Peyer's patch (tissue), 4 donors: ENCODE measurements around the gene H6PD. TPM values are rescaled to one million over a fixed set of nuclear protein-coding genes. Genes with fewer than 3 reads are reported as not detected.

Experiments
- DNase-seq, 3 donors: peaks; one replicate each; pipeline ENCODE4 v3.0.0-alpha.2; 2017 to 2019
- H3K27ac ChIP-seq, 4 donors: fragments of 200-600 bp; sonication (generic); one replicate each; pipeline ENCODE4 v1.5.1; 2016 to 2019
- H3K27me3 ChIP-seq, 2 donors: fragments of 200-600 bp; sonication (generic); one replicate each; pipeline ENCODE4 v1.5.1; 2019
- H3K36me3 ChIP-seq, 3 donors: fragments of 200-600 bp; sonication (generic); one replicate each; pipeline ENCODE4 v1.5.1; 2016 to 2019
- H3K4me1 ChIP-seq, 4 donors: fragments of 200-600 bp; sonication (generic); one replicate each; pipeline ENCODE4 v1.5.1; 2016 to 2019
- H3K4me3 ChIP-seq, 4 donors: fragments of 200-600 bp; sonication (generic); 1 replicate in 3 of 4; 2 replicates in 1 of 4; pipeline ENCODE4 v1.5.1; 2016 to 2019; ENCODE audit warnings: mild to moderate bottlenecking in 1 of 4
- H3K9me3 ChIP-seq, 4 donors: fragments of 200-600 bp; sonication (generic); one replicate each; pipeline ENCODE4 v1.5.1; 2016 to 2019; ENCODE audit warnings: mild to moderate bottlenecking in 1 of 4
- POLR2A ChIP-seq, 2 donors: fragments of 450-650 bp; IDR thresholded peaks; one replicate each; pipeline ENCODE4 v1.5.1; 2017; ENCODE audit warnings: antibody characterized with exemption in 2 of 2, mild to moderate bottlenecking in 2 of 2, moderate library complexity in 2 of 2
- total RNA-seq, 4 donors: library from RNA; depleted of rRNA; stranded (reverse); fragments of >200 nt; gene quantifications; one replicate each; pipeline ENCODE4 v1.1.0, GENCODE V29; 2016
- TF ChIP-seq, protein P1 (sequence below), 6 experiments: fragments of 450-650 bp in 4 of 6; fragments of 200-600 bp in 2 of 6; sonication (generic) in 1 of 6; IDR thresholded peaks; one replicate each; pipeline ENCODE4 v1.5.1; 2017 to 2019; ENCODE audit warnings: antibody characterized with exemption in 6 of 6, mild to moderate bottlenecking in 3 of 6, moderate library complexity in 1 of 6

H6PD gene
- total RNA-seq, 4 donors from 2014 or later: 23.1 to 72.9 (median 37.2) TPM

DNA sequence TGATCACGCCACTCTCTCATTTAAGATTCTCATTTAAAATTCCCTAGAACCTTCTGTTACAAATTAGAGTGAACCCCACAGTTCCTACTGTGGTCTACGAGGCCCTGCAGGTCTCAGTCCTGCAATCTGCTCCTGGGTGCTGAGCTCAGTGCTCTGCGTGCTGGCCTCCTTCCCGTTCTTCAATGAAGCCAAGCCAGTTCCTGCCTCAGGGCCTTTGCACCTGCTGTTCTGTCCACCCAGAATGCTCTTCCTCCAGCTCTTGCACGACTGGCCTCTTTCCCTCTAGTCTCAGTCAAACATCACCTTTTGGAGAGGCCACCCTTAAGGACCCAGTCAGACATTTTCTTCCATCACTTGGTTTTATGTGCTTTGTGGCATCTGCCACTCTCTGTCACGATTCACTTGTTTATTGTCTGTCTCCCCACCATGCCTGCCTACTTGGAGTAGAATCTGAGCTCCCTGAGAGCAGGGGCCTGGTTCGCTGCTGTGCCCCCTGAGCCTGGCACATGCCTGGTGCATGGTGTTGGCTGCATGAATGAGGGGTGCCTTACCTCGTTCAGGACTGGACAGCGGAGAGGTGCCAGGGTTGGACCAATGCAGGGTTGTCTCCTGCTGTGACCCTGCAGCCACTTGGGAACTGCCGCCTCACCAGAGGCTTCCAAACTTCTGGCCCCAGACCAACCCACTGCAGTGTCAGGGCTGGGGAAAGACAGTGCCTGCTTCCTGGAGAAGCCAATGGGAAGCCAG lies 9.7 kb upstream of the H6PD start:
- no peak overlapping the region for H3K4me3 ChIP-seq
- DNase-seq: no peak
- no peaks in the 10 kb centered on the region for H3K9me3 ChIP-seq
- H3K27me3 ChIP-seq: no peaks in the 10 kb centered on the region
- no peaks in the 10 kb centered on the region for H3K4me1 ChIP-seq
- no peaks in the 10 kb centered on the region for H3K36me3 ChIP-seq
- H3K27ac ChIP-seq: no peak overlapping the region
- TF ChIP-seq, protein P1, sequence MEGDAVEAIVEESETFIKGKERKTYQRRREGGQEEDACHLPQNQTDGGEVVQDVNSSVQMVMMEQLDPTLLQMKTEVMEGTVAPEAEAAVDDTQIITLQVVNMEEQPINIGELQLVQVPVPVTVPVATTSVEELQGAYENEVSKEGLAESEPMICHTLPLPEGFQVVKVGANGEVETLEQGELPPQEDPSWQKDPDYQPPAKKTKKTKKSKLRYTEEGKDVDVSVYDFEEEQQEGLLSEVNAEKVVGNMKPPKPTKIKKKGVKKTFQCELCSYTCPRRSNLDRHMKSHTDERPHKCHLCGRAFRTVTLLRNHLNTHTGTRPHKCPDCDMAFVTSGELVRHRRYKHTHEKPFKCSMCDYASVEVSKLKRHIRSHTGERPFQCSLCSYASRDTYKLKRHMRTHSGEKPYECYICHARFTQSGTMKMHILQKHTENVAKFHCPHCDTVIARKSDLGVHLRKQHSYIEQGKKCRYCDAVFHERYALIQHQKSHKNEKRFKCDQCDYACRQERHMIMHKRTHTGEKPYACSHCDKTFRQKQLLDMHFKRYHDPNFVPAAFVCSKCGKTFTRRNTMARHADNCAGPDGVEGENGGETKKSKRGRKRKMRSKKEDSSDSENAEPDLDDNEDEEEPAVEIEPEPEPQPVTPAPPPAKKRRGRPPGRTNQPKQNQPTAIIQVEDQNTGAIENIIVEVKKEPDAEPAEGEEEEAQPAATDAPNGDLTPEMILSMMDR (IDR thresholded peaks at IDR 0.05): no peak
- no peak for TF ChIP-seq POLR2A (IDR thresholded peaks at IDR 0.05)

DNA sequence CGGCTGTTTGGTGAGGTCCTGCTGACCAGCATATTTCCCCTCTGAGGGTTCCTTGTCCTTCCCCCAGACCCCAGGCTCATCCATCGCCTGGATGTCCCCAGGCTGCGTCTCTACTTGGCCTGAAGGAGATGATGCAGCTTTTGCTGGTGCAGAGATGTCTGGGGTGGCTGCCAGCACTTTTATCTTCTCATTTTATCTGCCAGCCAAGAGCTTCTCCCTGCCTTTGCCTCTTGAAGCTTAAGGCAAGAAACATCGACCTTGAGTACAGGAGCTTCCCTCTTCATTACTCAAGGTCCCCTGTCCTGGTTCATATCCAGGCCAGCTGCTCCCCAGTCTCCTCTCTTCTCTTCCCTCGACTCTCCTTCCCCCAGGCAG lies 9.2 kb upstream of the H6PD start:
- no peak for DNase-seq
- no peak overlapping the region for H3K4me3 ChIP-seq
- H3K9me3 ChIP-seq: no peaks in the 10 kb centered on the region
- H3K27ac ChIP-seq: no peak overlapping the region
- H3K36me3 ChIP-seq: no peaks in the 10 kb centered on the region
- no peaks in the 10 kb centered on the region for H3K27me3 ChIP-seq
- no peaks in the 10 kb centered on the region for H3K4me1 ChIP-seq
- TF ChIP-seq POLR2A (IDR thresholded peaks at IDR 0.05): no peak

DNA sequence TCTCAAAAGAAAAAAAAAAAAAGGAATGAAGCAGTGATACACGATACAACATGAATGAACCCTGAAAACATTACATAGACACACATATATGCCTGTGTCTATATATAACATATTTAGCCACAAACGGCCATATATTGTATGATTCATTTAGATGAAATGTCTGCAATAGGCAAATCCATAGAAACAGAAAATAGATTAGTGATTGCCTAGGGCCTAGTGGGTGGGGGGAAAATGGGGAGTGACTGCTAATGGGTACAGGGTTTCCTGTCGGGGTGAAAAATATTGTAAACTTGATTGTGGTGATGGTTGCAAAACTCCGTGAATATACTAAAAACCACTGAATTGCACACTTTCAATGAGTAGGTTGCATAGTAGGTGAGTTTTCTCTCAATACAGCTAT lies 6.0 kb upstream of the H6PD start:
- H3K4me3 ChIP-seq: no peak overlapping the region
- no peak for DNase-seq
- no peak overlapping the region for H3K27ac ChIP-seq
- TF ChIP-seq, protein P1 (IDR thresholded peaks at IDR 0.05): no peak
- no peak for TF ChIP-seq POLR2A (IDR thresholded peaks at IDR 0.05)
- no peaks in the 10 kb centered on the region for H3K9me3 ChIP-seq
- no peaks in the 10 kb centered on the region for H3K36me3 ChIP-seq
- H3K4me1 ChIP-seq: no peaks in the 10 kb centered on the region
- H3K27me3 ChIP-seq: no peaks in the 10 kb centered on the region

DNA sequence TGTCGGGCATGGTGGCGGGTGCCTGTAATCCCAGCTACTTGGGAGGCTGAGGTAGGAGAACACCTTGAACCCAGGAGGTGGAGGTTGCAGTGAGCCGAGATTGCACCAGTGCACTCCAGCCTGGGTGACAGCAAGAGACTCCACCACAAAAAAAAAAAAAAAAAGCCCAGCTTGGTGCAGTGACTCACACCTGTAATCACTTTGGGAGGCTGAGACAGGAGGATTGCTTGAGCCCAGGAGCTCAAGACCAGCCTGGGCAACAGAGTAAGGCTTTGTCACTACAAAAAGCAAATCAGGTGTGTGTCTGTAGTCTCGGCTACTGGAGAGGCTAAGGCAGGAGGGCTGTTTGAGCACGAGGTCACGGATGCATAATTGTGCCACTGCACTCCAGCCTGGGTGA lies 5.0 kb upstream of the H6PD start:
- no peak for DNase-seq
- no peaks in the 10 kb centered on the region for H3K9me3 ChIP-seq
- no peak overlapping the region for H3K4me3 ChIP-seq
- H3K36me3 ChIP-seq: no peaks in the 10 kb centered on the region
- H3K27me3 ChIP-seq: no peaks in the 10 kb centered on the region
- H3K27ac ChIP-seq: no peak overlapping the region
- H3K4me1 ChIP-seq: no peaks in the 10 kb centered on the region
- TF ChIP-seq POLR2A (IDR thresholded peaks at IDR 0.05): no peak
- TF ChIP-seq, protein P1 (IDR thresholded peaks at IDR 0.05): no peak

DNA sequence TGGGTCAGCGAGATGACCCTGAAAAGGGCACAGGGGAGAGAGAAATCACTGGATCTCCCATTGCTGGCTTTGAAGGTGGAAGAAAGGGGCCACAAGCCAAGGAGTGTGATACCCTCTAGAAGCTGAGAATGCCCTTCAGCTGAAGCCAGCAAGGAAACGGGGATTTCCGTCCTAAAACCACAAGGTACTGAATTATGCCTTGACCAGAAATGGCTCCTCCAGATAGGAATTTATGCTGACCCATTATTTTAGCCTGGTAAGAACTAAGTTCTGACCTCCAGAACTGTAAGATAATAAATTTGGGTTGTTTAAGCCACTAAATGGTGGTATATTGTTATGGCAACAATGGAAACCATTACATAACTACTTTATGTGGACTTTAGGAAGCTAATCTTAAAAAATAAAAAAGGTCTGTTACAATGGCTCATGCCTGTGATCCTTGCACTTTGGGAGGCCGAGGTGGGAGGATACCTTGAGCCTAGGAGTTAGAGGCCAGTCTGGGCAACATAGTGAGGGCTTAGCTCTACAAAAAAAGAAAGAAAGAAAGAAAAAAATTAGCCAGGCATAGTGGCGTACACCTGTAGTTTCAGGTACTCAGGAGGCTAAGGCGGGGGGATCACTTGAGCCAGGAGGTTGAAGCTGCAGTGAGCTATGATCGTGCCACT lies 3.6 kb upstream of the H6PD start:
- H3K36me3 ChIP-seq: no peaks in the 10 kb centered on the region
- DNase-seq: no peak
- no peaks in the 10 kb centered on the region for H3K9me3 ChIP-seq
- TF ChIP-seq POLR2A (IDR thresholded peaks at IDR 0.05): no peak
- TF ChIP-seq, protein P1 (IDR thresholded peaks at IDR 0.05): no peak
- H3K27me3 ChIP-seq: no peaks in the 10 kb centered on the region
- H3K4me1 ChIP-seq: peaks cover 0 to 8% (median 6%) of the 10 kb centered on the region in 4 donors
- H3K4me3 ChIP-seq: no peak overlapping the region
- H3K27ac ChIP-seq: no peak overlapping the region

DNA sequence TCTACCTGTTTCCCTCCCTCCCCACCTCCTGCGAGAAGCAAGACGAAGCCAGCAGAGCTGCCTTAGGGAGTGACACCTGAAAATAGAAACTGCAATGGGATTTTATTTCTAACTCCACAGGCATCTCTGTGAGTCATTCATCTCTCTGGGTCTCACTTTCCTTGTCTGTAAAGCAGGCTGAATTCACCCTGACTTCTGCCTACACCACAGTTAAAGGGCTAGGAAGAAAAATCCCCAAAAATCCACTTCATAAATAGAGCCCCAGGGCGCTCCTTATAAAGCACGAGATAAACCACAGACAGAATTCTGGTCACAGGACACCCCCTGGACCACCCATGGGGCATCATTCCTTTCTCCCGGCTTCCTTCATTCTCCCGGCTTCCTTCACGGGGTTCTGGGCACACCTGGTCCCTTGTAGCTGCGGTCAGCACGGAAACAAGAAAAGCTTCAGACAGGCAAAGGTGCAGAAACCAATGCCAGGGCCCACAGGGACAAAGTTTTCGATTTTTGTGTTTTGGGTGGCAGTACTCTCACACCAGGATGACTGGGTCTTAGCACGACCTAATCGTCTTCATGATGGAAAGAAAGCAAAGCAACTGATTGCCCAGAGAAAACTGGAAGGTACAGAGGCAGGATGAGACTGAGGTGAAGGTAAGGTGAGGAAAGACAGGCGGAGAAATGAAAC lies 2.8 kb upstream of the H6PD start:
- Histone ChIP-seq H3K27ac (no peak overlapping the region), H3K4me3 (no peak overlapping the region), H3K27me3 (no peaks in the 10 kb centered on the region), H3K9me3 (no peaks in the 10 kb centered on the region), H3K36me3 (no peaks in the 10 kb centered on the region), H3K4me1 (peaks cover 0 to 16% (median 6%) of the 10 kb centered on the region in 4 donors)
- no peak for DNase-seq
- TF ChIP-seq, protein P1 (IDR thresholded peaks at IDR 0.05): no peak
